Type B pancreatic cell (in vitro differentiated cells): ENCODE results near the gene SC5D. TPM values are rescaled to one million over a fixed set of nuclear protein-coding genes. Genes with fewer than 3 reads are reported as not detected.
A peak's percentile ranks its signal among the peaks of the same experiment; 100 is the strongest.

Experiments
- DNase-seq: peaks from one replicate; pipeline ENCODE4 v3.0.0; 2021; ENCODE audit warnings: mixed read lengths; ENCODE audit not compliant: unreplicated experiment; ENCODE audit errors: extremely low spot score
- H3K27ac Mint-ChIP-seq: 2 replicates; pipeline ENCODE4 v1.8.0; 2021; ENCODE audit warnings: mild to moderate bottlenecking, mixed read lengths
- H3K27me3 Mint-ChIP-seq: 2 replicates; pipeline ENCODE4 v1.8.0; 2021; ENCODE audit warnings: mixed read lengths
- H3K36me3 Mint-ChIP-seq: 2 replicates; pipeline ENCODE4 v1.8.0; 2021; ENCODE audit warnings: mixed read lengths
- H3K4me1 Mint-ChIP-seq: one replicate; pipeline ENCODE4 v1.8.0; 2021; ENCODE audit warnings: mixed read lengths; ENCODE audit not compliant: unreplicated experiment
- H3K4me3 Mint-ChIP-seq: 2 replicates; pipeline ENCODE4 v1.8.0; 2021; ENCODE audit warnings: mild to moderate bottlenecking, mixed read lengths
- H3K9me3 Mint-ChIP-seq: 2 replicates; pipeline ENCODE4 v1.8.0; 2021; ENCODE audit warnings: mixed read lengths
- CTCF ChIP-seq: fragments of 200-600 bp; sonication (generic); conservative IDR thresholded peaks from 2 replicates; pipeline ENCODE4 v1.5.0; 2021; ENCODE audit warnings: antibody characterized with exemption, mild to moderate bottlenecking
- long read RNA-seq: library from polyadenylated mRNA; unstranded; transcript quantifications from one replicate; pipeline ENCODE4 v2.0.0, GENCODE V29; 2020
- total RNA-seq: library from RNA; stranded (reverse); gene quantifications from 2 replicates; pipeline ENCODE4 v1.2.1, GENCODE V29; 2021; ENCODE audit warnings: low replicate concordance

Gene SC5D
- total RNA-seq, result 43.9 and 48.0 TPM in 2 replicates
- long read RNA-seq, transcript SC5D-201 (5 exons, 2,456 nt), result major isoform, 383 of 401 reads
- long read RNA-seq, partial matches to known transcripts, result 6 of 401 reads
- long read RNA-seq, other reads (novel, unspliced or antisense), result 4 of 401 reads

GRCh38 chr11:121292495-121293287, at the start of gene SC5D:
Gene SC5D, plus strand, starts transcription at chr11:121292771. Its CDS starts 10,605 bp downstream, at chr11:121303376.
- peaks cover 21% of the 10 kb centered on the region for H3K36me3 Mint-ChIP-seq
- no peak for TF ChIP-seq CTCF
- H3K4me3 Mint-ChIP-seq, result peak within 1 kb of the TSS; percentile 98
- H3K27me3 Mint-ChIP-seq, result no peaks in the 10 kb centered on the region
- peaks cover 44% of the 10 kb centered on the region for H3K4me1 Mint-ChIP-seq
- no peaks in the 10 kb centered on the region for H3K9me3 Mint-ChIP-seq
- DNase-seq, result peak; percentile 93
- peak within 1 kb of the TSS; percentile 95 for H3K27ac Mint-ChIP-seq

- Mint-ChIP-seq H3K4me3 (no peak overlapping the region), H3K9me3 (no peaks in the 10 kb centered on the region), H3K27ac (no peak overlapping the region), H3K27me3 (peaks cover 8% of the 10 kb centered on the region), H3K4me1 (peaks cover 9% of the 10 kb centered on the region), H3K36me3 (no peaks in the 10 kb centered on the region)
- no peak for DNase-seq
- no peak for TF ChIP-seq CTCF
These were observed 47.7 kb upstream of the SC5D start for GRCh38 chr11:121244884-121245283.

GRCh38 chr11:121246021-121246768, 46.4 kb upstream of the SC5D start:
- DNase-seq, result no peak
- no peak overlapping the region for H3K27ac Mint-ChIP-seq
- H3K36me3 Mint-ChIP-seq, result no peaks in the 10 kb centered on the region
- H3K4me3 Mint-ChIP-seq, result no peak overlapping the region
- peaks cover 4% of the 10 kb centered on the region for H3K27me3 Mint-ChIP-seq
- no peak for TF ChIP-seq CTCF
- peaks cover 9% of the 10 kb centered on the region for H3K4me1 Mint-ChIP-seq
- no peaks in the 10 kb centered on the region for H3K9me3 Mint-ChIP-seq

- H3K4me3 Mint-ChIP-seq, result no peak overlapping the region
- H3K27ac Mint-ChIP-seq, result no peak overlapping the region
- peaks cover 9% of the 10 kb centered on the region for H3K4me1 Mint-ChIP-seq
- peaks cover 4% of the 10 kb centered on the region for H3K27me3 Mint-ChIP-seq
- no peaks in the 10 kb centered on the region for H3K9me3 Mint-ChIP-seq
- DNase-seq, result no peak
- no peaks in the 10 kb centered on the region for H3K36me3 Mint-ChIP-seq
- no peak for TF ChIP-seq CTCF
These were observed 45.9 kb upstream of the SC5D start for GRCh38 chr11:121246769-121247035.

GRCh38 chr11:121248496-121248895, 44.1 kb upstream of the SC5D start:
- no peak for DNase-seq
- no peaks in the 10 kb centered on the region for H3K36me3 Mint-ChIP-seq
- H3K4me1 Mint-ChIP-seq, result peaks cover 4% of the 10 kb centered on the region
- H3K27ac Mint-ChIP-seq, result no peak overlapping the region
- peaks cover 4% of the 10 kb centered on the region for H3K27me3 Mint-ChIP-seq
- no peaks in the 10 kb centered on the region for H3K9me3 Mint-ChIP-seq
- no peak overlapping the region for H3K4me3 Mint-ChIP-seq
- no peak for TF ChIP-seq CTCF
